GM21526 (cell line): ENCODE results near the gene ACOT6.
"Not testable (repeated sequence)": the region's sequence is repeated elsewhere in the genome, so short reads cannot be mapped to it uniquely, and the experiment has no call there.

Experiments used
- ATAC-seq: cut with Tn5 transposase; IDR thresholded peaks from one replicate; pipeline ENCODE4 v1.9.1; 2021; ENCODE audit warnings: moderate library complexity; ENCODE audit not compliant: unreplicated experiment, low FRiP score

Gene ACOT6

GRCh38 chr14:73612339-73613045 is at the start of gene ACOT6:
ACOT6 (plus strand) TSS chr14:73612517; CDS start chr14:73612572, 55 bp downstream.
- peak; percentile 76 for ATAC-seq

- not testable (repeated sequence) for ATAC-seq
These were observed 49.6 kb upstream of the ACOT6 start for GRCh38 chr14:73562696-73563095.

- ATAC-seq = not testable (repeated sequence)
These were observed 45.9 kb upstream of the ACOT6 start for GRCh38 chr14:73566431-73566830.

- ATAC-seq = not testable (repeated sequence)
These were observed 45.4 kb upstream of the ACOT6 start for GRCh38 chr14:73566935-73567334.

- no peak for ATAC-seq
These were observed 45.0 kb upstream of the ACOT6 start for GRCh38 chr14:73567358-73567757.

GRCh38 chr14:73567951-73568885 is 44.1 kb upstream of the ACOT6 start:
- no peak for ATAC-seq

GRCh38 chr14:73568886-73569184 is 43.5 kb upstream of the ACOT6 start:
- not testable (repeated sequence) for ATAC-seq

GRCh38 chr14:73569185-73569958 is 42.9 kb upstream of the ACOT6 start, which contains the start of gene ACOT2:
ACOT2 (plus strand) TSS chr14:73569213; CDS start chr14:73569241, 28 bp downstream.
- peak; percentile 53 for ATAC-seq

GRCh38 chr14:73570913-73571312 is 41.4 kb upstream of the ACOT6 start:
- not testable (repeated sequence) for ATAC-seq

- ATAC-seq = not testable (repeated sequence)
These were observed 39.3 kb upstream of the ACOT6 start for GRCh38 chr14:73573034-73573433.

- not testable (repeated sequence) for ATAC-seq
These were observed 38.6 kb upstream of the ACOT6 start for GRCh38 chr14:73573740-73574139.

GRCh38 chr14:73574251-73574650 is 38.1 kb upstream of the ACOT6 start:
- not testable (repeated sequence) for ATAC-seq

GRCh38 chr14:73576391-73576790 is 35.9 kb upstream of the ACOT6 start:
- no peak for ATAC-seq

- not testable (repeated sequence) for ATAC-seq
These were observed 35.1 kb upstream of the ACOT6 start for GRCh38 chr14:73577214-73577613.

GRCh38 chr14:73582102-73582979 is 30.0 kb upstream of the ACOT6 start:
- ATAC-seq = not testable (repeated sequence)

GRCh38 chr14:73588695-73589094 is 23.6 kb upstream of the ACOT6 start:
- no peak for ATAC-seq

- no peak for ATAC-seq
These were observed 23.2 kb upstream of the ACOT6 start for GRCh38 chr14:73589116-73589515.

GRCh38 chr14:73590673-73591004 is 21.7 kb upstream of the ACOT6 start:
- ATAC-seq = not testable (repeated sequence)

- no peak for ATAC-seq
These were observed 20.4 kb upstream of the ACOT6 start, which contains the start of gene ACOT4 for GRCh38 chr14:73591690-73592449. ACOT4 (plus strand) TSS chr14:73591873; CDS start chr14:73591960, 87 bp downstream.
